Hepatocyte (in vitro differentiated cells): ENCODE results near the gene BOK.

Experiments
- CTCF ChIP-seq: fragments of 200-600 bp; sonication (generic); IDR thresholded peaks from 2 replicates; pipeline ENCODE4 v1.5.1; 2016; ENCODE audit warnings: antibody characterized with exemption, mild to moderate bottlenecking; ENCODE audit not compliant: poor library complexity
- EZH2 ChIP-seq: fragments of 200-600 bp; sonication (generic); IDR thresholded peaks from 2 replicates; pipeline ENCODE4 v1.6.1; 2016; ENCODE audit warnings: antibody characterized with exemption, mild to moderate bottlenecking, borderline replicate concordance
- EZH2phosphoT487 ChIP-seq: fragments of 200-600 bp; sonication (generic); IDR thresholded peaks from one replicate; pipeline ENCODE4 v1.6.1; 2018; ENCODE audit warnings: antibody characterized with exemption, mild to moderate bottlenecking, low read depth, moderate library complexity; ENCODE audit not compliant: unreplicated experiment, severe bottlenecking

GRCh38 chr2:241617431-241618154, 59.0 kb downstream of the BOK start:
- TF ChIP-seq EZH2 (no peak), CTCF (no peak), EZH2phosphoT487 (no peak)
